ENCODE data around the gene LARGE1. TPM values are rescaled to one million over a fixed set of nuclear protein-coding genes. Genes with fewer than 3 reads are reported as not detected.

Gene LARGE1
- total and polyA plus RNA-seq, 9 of the 15 experiments (the other 6 are each of a cell fraction or from before 2014, with no cell fraction given): 0.01 to 0.66 (median 0.14) TPM; not detected in 2

DNA sequence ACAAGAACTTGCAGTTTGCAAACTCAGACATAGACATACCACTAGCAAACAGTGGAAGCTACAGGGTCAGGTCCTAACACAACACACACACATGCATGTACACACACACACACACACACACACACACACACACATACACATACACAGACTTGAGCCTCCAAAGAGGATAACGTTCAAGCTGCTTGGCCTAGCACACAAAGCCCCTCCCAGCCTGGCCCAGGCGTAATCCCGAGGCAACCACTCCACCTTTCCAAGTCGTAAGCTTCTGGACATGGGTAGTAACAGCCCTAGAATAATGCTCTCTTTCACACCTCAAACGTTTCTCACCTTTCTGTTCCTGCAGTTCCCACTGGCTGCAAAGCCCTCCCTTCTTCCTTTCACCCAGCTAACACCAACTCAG, 88.6 kb downstream of the LARGE1 start:
- intact Hi-C loops (cut with micrococcal nuclease) (no loop called here), in situ Hi-C loops (cut with MboI) (no loop called here)
- WGBS (ENCODE audit: insufficient coverage, low coverage, missing lambda C conversion rate): 0% methylated on average over 5 of the region's 5 CpGs

More for the DNA sequence above, 88.6 kb downstream of the LARGE1 start:
- no peaks in the 10 kb centered on the region for H3K9me3 ChIP-seq (replicated peaks; ENCODE audit: control insufficient read depth, insufficient read depth, low read depth, low read length)
- no peaks in the 10 kb centered on the region for H3K79me2 ChIP-seq (ENCODE audit: control insufficient read depth, insufficient read depth, low read length)
- DNase-seq (ENCODE audit: extremely low read depth in 1 of 4, low spot score in 3 of 4) (no peak), FAIRE-seq (no peak), ATAC-seq (no peak)
- POLR2A ChIA-PET: no interaction called here
- H3K4me3 ChIP-seq: no peak overlapping the region
- H3K4me1 ChIP-seq (replicated peaks in 1 of 2; ENCODE audit: control insufficient read depth in 2 of 2, insufficient read depth in 2 of 2, low read length in 2 of 2): no peaks in the 10 kb centered on the region
- no peak overlapping the region for H3K27ac ChIP-seq (ENCODE audit: extremely low read depth, low read depth, low read length)
- H4K20me1 ChIP-seq (replicated peaks; ENCODE audit: control insufficient read depth, insufficient read depth, low read length): no peaks in the 10 kb centered on the region
- BruUV-seq (replicated peaks): no TSS peak
- no peak overlapping the region for H2AFZ ChIP-seq (ENCODE audit: low read depth, low read length)
- H3K27me3 ChIP-seq (ENCODE audit: control insufficient read depth in 2 of 2, insufficient read depth in 2 of 2, low read length in 2 of 2): no peaks in the 10 kb centered on the region
- CTCF ChIA-PET (ENCODE audit: low intra/inter-chr PET ratio): no interaction called here
- H3K9me1 ChIP-seq (ENCODE audit: control insufficient read depth, insufficient read depth, low read length): no peaks in the 10 kb centered on the region
- no peak overlapping the region for H3K9ac ChIP-seq (ENCODE audit: insufficient read depth in 1 of 2, low read depth in 2 of 2, low read length in 2 of 2)
- no peak for TF ChIP-seq OTX1 (CRISPR knock-in tag; IDR thresholded peaks at IDR 0.05)
- TF ChIP-seq ZNF23 (CRISPR knock-in tag; IDR thresholded peaks at IDR 0.05): no peak
- no peak for TF ChIP-seq MAFF (IDR thresholded peaks at IDR 0.05; ENCODE audit: low read length)
- TF ChIP-seq, protein P1, sequence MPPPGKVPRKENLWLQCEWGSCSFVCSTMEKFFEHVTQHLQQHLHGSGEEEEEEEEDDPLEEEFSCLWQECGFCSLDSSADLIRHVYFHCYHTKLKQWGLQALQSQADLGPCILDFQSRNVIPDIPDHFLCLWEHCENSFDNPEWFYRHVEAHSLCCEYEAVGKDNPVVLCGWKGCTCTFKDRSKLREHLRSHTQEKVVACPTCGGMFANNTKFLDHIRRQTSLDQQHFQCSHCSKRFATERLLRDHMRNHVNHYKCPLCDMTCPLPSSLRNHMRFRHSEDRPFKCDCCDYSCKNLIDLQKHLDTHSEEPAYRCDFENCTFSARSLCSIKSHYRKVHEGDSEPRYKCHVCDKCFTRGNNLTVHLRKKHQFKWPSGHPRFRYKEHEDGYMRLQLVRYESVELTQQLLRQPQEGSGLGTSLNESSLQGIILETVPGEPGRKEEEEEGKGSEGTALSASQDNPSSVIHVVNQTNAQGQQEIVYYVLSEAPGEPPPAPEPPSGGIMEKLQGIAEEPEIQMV (tag; conservative IDR thresholded peaks at IDR 0.05; ENCODE audit: low read depth): no peak
- TF ChIP-seq ZNF224 (CRISPR knock-in tag; IDR thresholded peaks at IDR 0.05): no peak
- no peak for TF ChIP-seq ETV6 (IDR thresholded peaks at IDR 0.05; ENCODE audit: borderline replicate concordance in 1 of 2, low read depth in 2 of 2, low read length in 1 of 2)
- TF ChIP-seq ETV6 (CRISPR knock-in tag; IDR thresholded peaks at IDR 0.05; ENCODE audit: borderline replicate concordance): no peak
- TF ChIP-seq FOSL1 (tag; conservative IDR thresholded peaks at IDR 0.05): no peak
- TF ChIP-seq DNMT1 (IDR thresholded peaks at IDR 0.05): no peak
- no peak for TF ChIP-seq RFX7 (CRISPR knock-in tag; IDR thresholded peaks at IDR 0.05)
- TF ChIP-seq XRCC4 (IDR thresholded peaks at IDR 0.05; ENCODE audit: extremely low read depth, insufficient read depth, insufficient read length): no peak
- TF ChIP-seq, protein P2, sequence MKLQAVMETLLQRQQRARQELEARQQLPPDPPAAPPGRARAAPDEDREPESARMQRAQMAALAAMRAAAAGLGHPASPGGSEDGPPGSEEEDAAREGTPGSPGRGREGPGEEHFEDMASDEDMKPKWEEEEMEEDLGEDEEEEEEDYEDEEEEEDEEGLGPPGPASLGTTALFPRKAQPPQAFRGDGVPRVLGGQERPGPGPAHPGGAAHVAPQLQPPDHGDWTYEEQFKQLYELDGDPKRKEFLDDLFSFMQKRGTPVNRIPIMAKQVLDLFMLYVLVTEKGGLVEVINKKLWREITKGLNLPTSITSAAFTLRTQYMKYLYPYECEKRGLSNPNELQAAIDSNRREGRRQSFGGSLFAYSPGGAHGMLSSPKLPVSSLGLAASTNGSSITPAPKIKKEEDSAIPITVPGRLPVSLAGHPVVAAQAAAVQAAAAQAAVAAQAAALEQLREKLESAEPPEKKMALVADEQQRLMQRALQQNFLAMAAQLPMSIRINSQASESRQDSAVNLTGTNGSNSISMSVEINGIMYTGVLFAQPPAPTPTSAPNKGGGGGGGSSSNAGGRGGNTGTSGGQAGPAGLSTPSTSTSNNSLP (IDR thresholded peaks at IDR 0.05; ENCODE audit: borderline replicate concordance, low read depth, low read length): no peak
- TF ChIP-seq SIRT6 (IDR thresholded peaks at IDR 0.05; ENCODE audit: low read depth, low read length): no peak
- TF ChIP-seq WHSC1 (IDR thresholded peaks at IDR 0.05; ENCODE audit: low read length): no peak
- TF ChIP-seq TFAM (CRISPR knock-in tag; conservative IDR thresholded peaks at IDR 0.05): no peak
- TF ChIP-seq ZNF24 (IDR thresholded peaks at IDR 0.05): no peak
- no peak for TF ChIP-seq JUN (IDR thresholded peaks at IDR 0.05; ENCODE audit: borderline replicate concordance, low read depth, low read length)
- TF ChIP-seq JUN (CRISPR knock-in tag; IDR thresholded peaks at IDR 0.05; ENCODE audit: borderline replicate concordance): no peak
- no peak overlapping the region for H3K4me2 ChIP-seq (ENCODE audit: insufficient read depth, low read length)
- H3K36me3 ChIP-seq (ENCODE audit: control insufficient read depth, insufficient read depth, low read length): no peaks in the 10 kb centered on the region

Measured in K562 (cell line).